Activated CD8-positive, alpha-beta T cell treated with anti-CD3 and anti-CD28 coated beads, Interleukin-2, amount 10 ng/mL, durations not matched to agents 7 days and 5 days (primary cell): Measurements from ENCODE around the gene RBM6. TPM values are rescaled to one million over a fixed set of nuclear protein-coding genes. Genes with fewer than 3 reads are reported as not detected.
"Not testable (repeated sequence)": the region's sequence is repeated elsewhere in the genome, so short reads cannot be mapped to it uniquely, and the experiment has no call there.

ENCODE experiments used
- ATAC-seq: fragments of 150-1000 bp; cut with Tn5 transposase; one replicate; pipeline ENCODE4 v1.10.0; 2021; ENCODE audit warnings: moderate library complexity
- CTCF ChIA-PET: fragments of 350-600 bp; sonication (Branson Sonifier 250); formaldehyde crosslinking; loops from one replicate; lab custom pipeline; 2021; ENCODE audit warnings: antibody characterized with exemption; lab: Charles Lee
- POLR2A ChIA-PET: fragments of 350-600 bp; sonication (Branson Sonifier 250); formaldehyde crosslinking; loops from one replicate; lab custom pipeline; 2021; ENCODE audit warnings: antibody characterized with exemption; lab: Charles Lee
- DNase-seq: peaks from one replicate; pipeline ENCODE4 v3.0.0-alpha.2; 2020
- H3K27ac Mint-ChIP-seq: one replicate; pipeline ENCODE4 v1.8.0; 2021; ENCODE audit warnings: mild to moderate bottlenecking, mixed read lengths
- H3K27me3 Mint-ChIP-seq: one replicate; pipeline ENCODE4 v1.8.0; 2021; ENCODE audit warnings: low read depth, mixed read lengths
- H3K36me3 Mint-ChIP-seq: one replicate; pipeline ENCODE4 v1.8.0; 2021; ENCODE audit warnings: low read depth, mixed read lengths
- H3K4me1 Mint-ChIP-seq: one replicate; pipeline ENCODE4 v1.8.0; 2021; ENCODE audit warnings: low read depth, mixed read lengths
- H3K4me3 Mint-ChIP-seq: one replicate; pipeline ENCODE4 v1.8.0; 2021; ENCODE audit warnings: mild to moderate bottlenecking, mixed read lengths
- H3K9me3 Mint-ChIP-seq: one replicate; pipeline ENCODE4 v1.8.0; 2022; ENCODE audit warnings: mixed read lengths; ENCODE audit not compliant: insufficient read depth
- total RNA-seq, 2 experiments: library from RNA; stranded (reverse); gene quantifications; one replicate each; pipeline ENCODE4 v1.2.3, GENCODE V29; 2021

The RBM6 gene
- total RNA-seq, 2 experiments from 2014 or later: 104 to 112 TPM

- H3K4me3 Mint-ChIP-seq: no peak overlapping the region
- no peaks in the 10 kb centered on the region for H3K4me1 Mint-ChIP-seq
- H3K27me3 Mint-ChIP-seq: no peaks in the 10 kb centered on the region
- ChIA-PET POLR2A (no interaction called here), CTCF (no interaction called here)
- ATAC-seq (no peak), DNase-seq (no peak)
- H3K36me3 Mint-ChIP-seq: peaks cover 18% of the 10 kb centered on the region
- H3K27ac Mint-ChIP-seq: no peak overlapping the region
- H3K9me3 Mint-ChIP-seq: no peaks in the 10 kb centered on the region
Measured at GRCh38 chr3:49996016-49996415, 56.1 kb downstream of the RBM6 start.

GRCh38 chr3:49997862-49998261 is 57.9 kb downstream of the RBM6 start:
- Mint-ChIP-seq H3K4me3 (no peak overlapping the region), H3K27me3 (no peaks in the 10 kb centered on the region), H3K9me3 (no peaks in the 10 kb centered on the region), H3K4me1 (no peaks in the 10 kb centered on the region), H3K27ac (no peak overlapping the region), H3K36me3 (peaks cover 25% of the 10 kb centered on the region)
- ChIA-PET CTCF (no interaction called here), POLR2A (no interaction called here)
- ATAC-seq: no peak
- no peak for DNase-seq

GRCh38 chr3:49998326-49998725 is 58.4 kb downstream of the RBM6 start:
- H3K4me3 Mint-ChIP-seq: no peak overlapping the region
- peaks cover 27% of the 10 kb centered on the region for H3K36me3 Mint-ChIP-seq
- no peak for ATAC-seq
- no peaks in the 10 kb centered on the region for H3K27me3 Mint-ChIP-seq
- no peak overlapping the region for H3K27ac Mint-ChIP-seq
- ChIA-PET POLR2A (no interaction called here), CTCF (no interaction called here)
- H3K9me3 Mint-ChIP-seq: no peaks in the 10 kb centered on the region
- no peak for DNase-seq
- H3K4me1 Mint-ChIP-seq: no peaks in the 10 kb centered on the region

- Mint-ChIP-seq H3K4me3 (no peak overlapping the region), H3K36me3 (peaks cover 37% of the 10 kb centered on the region)
Measured at GRCh38 chr3:50001511-50001910, 61.6 kb downstream of the RBM6 start.

GRCh38 chr3:50003216-50003615 is 63.3 kb downstream of the RBM6 start:
- H3K9me3 Mint-ChIP-seq: no peaks in the 10 kb centered on the region
- ATAC-seq: no peak
- H3K4me1 Mint-ChIP-seq: no peaks in the 10 kb centered on the region
- CTCF ChIA-PET: no interaction called here
- peaks cover 36% of the 10 kb centered on the region for H3K36me3 Mint-ChIP-seq
- no peaks in the 10 kb centered on the region for H3K27me3 Mint-ChIP-seq
- POLR2A ChIA-PET: no interaction called here
- DNase-seq: no peak
- no peak overlapping the region for H3K4me3 Mint-ChIP-seq
- no peak overlapping the region for H3K27ac Mint-ChIP-seq

More at GRCh38 chr3:50001511-50001910, 61.6 kb downstream of the RBM6 start:
- Mint-ChIP-seq H3K27ac (no peak overlapping the region), H3K4me1 (no peaks in the 10 kb centered on the region), H3K9me3 (no peaks in the 10 kb centered on the region), H3K27me3 (no peaks in the 10 kb centered on the region)
- POLR2A ChIA-PET: no interaction called here
- DNase-seq (no peak), ATAC-seq (no peak)
- CTCF ChIA-PET: no interaction called here

GRCh38 chr3:50003824-50004223 is 63.9 kb downstream of the RBM6 start:
- Mint-ChIP-seq H3K4me3 (no peak overlapping the region), H3K36me3 (peaks cover 36% of the 10 kb centered on the region), H3K9me3 (no peaks in the 10 kb centered on the region), H3K27me3 (no peaks in the 10 kb centered on the region), H3K27ac (no peak overlapping the region), H3K4me1 (no peaks in the 10 kb centered on the region)
- ChIA-PET CTCF (no interaction called here), POLR2A (no interaction called here)
- no peak for DNase-seq
- no peak for ATAC-seq

GRCh38 chr3:50008931-50009330 is 69.0 kb downstream of the RBM6 start:
- POLR2A ChIA-PET: no interaction called here
- peaks cover 18% of the 10 kb centered on the region for H3K36me3 Mint-ChIP-seq
- H3K4me1 Mint-ChIP-seq: no peaks in the 10 kb centered on the region
- H3K4me3 Mint-ChIP-seq: no peak overlapping the region
- DNase-seq: no peak
- no peaks in the 10 kb centered on the region for H3K27me3 Mint-ChIP-seq
- ATAC-seq: no peak
- CTCF ChIA-PET: no interaction called here
- no peaks in the 10 kb centered on the region for H3K9me3 Mint-ChIP-seq
- H3K27ac Mint-ChIP-seq: no peak overlapping the region

GRCh38 chr3:50010959-50011358 is 71.0 kb downstream of the RBM6 start:
- ATAC-seq: no peak
- Mint-ChIP-seq H3K9me3 (no peaks in the 10 kb centered on the region), H3K27me3 (no peaks in the 10 kb centered on the region), H3K27ac (no peak overlapping the region), H3K36me3 (peaks cover 14% of the 10 kb centered on the region), H3K4me3 (no peak overlapping the region), H3K4me1 (no peaks in the 10 kb centered on the region)
- ChIA-PET CTCF (interaction anchor here (0.6 kb wide), 1 partner anchor 15 kb away, joined by 3 read pairs; no protein-coding TSS in a partner anchor), POLR2A (no interaction called here)
- DNase-seq: no peak

GRCh38 chr3:50015918-50016317 is 76.0 kb downstream of the RBM6 start:
- ChIA-PET CTCF (no interaction called here), POLR2A (no interaction called here)
- Mint-ChIP-seq H3K27ac (no peak overlapping the region), H3K9me3 (no peaks in the 10 kb centered on the region), H3K27me3 (no peaks in the 10 kb centered on the region), H3K4me3 (no peak overlapping the region), H3K4me1 (no peaks in the 10 kb centered on the region), H3K36me3 (peaks cover 36% of the 10 kb centered on the region)
- no peak for DNase-seq
- ATAC-seq: no peak

- H3K4me3 Mint-ChIP-seq: no peak overlapping the region
- no peak overlapping the region for H3K27ac Mint-ChIP-seq
- H3K9me3 Mint-ChIP-seq: no peaks in the 10 kb centered on the region
- no peaks in the 10 kb centered on the region for H3K4me1 Mint-ChIP-seq
- H3K36me3 Mint-ChIP-seq: peaks cover 24% of the 10 kb centered on the region
- no peaks in the 10 kb centered on the region for H3K27me3 Mint-ChIP-seq
- CTCF ChIA-PET: interaction anchor here (1.0 kb wide), 1 partner anchor 8 kb away, joined by 3 read pairs; no protein-coding TSS in a partner anchor
- DNase-seq (no peak), ATAC-seq (no peak)
- POLR2A ChIA-PET: no interaction called here
Measured at GRCh38 chr3:50028346-50028745, 88.4 kb downstream of the RBM6 start.

- H3K4me3 Mint-ChIP-seq, DNase-seq, H3K9me3 Mint-ChIP-seq, POLR2A ChIA-PET, H3K4me1 Mint-ChIP-seq, H3K27ac Mint-ChIP-seq, ATAC-seq, H3K27me3 Mint-ChIP-seq, CTCF ChIA-PET: not testable (repeated sequence)
- H3K36me3 Mint-ChIP-seq: peaks cover 25% of the 10 kb centered on the region
Measured at GRCh38 chr3:50031201-50031600, 91.3 kb downstream of the RBM6 start.

- Mint-ChIP-seq H3K27ac (no peak overlapping the region), H3K36me3 (peaks cover 12% of the 10 kb centered on the region)
Measured at GRCh38 chr3:50044976-50045375, 105.0 kb downstream of the RBM6 start.

GRCh38 chr3:50047426-50047825 is 107.5 kb downstream of the RBM6 start:
- ChIA-PET POLR2A (no interaction called here), CTCF (interaction anchor here (1.3 to 1.4 kb wide), 2 partner anchors 9 to 28 kb away, joined by 3 read pairs; no protein-coding TSS in a partner anchor)
- Mint-ChIP-seq H3K4me1 (no peaks in the 10 kb centered on the region), H3K9me3 (no peaks in the 10 kb centered on the region), H3K27ac (no peak overlapping the region), H3K36me3 (peaks cover 22% of the 10 kb centered on the region), H3K4me3 (no peak overlapping the region), H3K27me3 (no peaks in the 10 kb centered on the region)
- ATAC-seq: no peak
- DNase-seq: no peak

More at GRCh38 chr3:50044976-50045375, 105.0 kb downstream of the RBM6 start:
- H3K4me1 Mint-ChIP-seq: peaks cover 7% of the 10 kb centered on the region
- DNase-seq (no peak), ATAC-seq (no peak)
- no peaks in the 10 kb centered on the region for H3K27me3 Mint-ChIP-seq
- POLR2A ChIA-PET: no interaction called here
- CTCF ChIA-PET: no interaction called here
- no peak overlapping the region for H3K4me3 Mint-ChIP-seq
- H3K9me3 Mint-ChIP-seq: no peaks in the 10 kb centered on the region
